HG03520 (cell line): ENCODE measurements around the gene PET100.

Experiments
- ATAC-seq: cut with Tn5 transposase; IDR thresholded peaks from one replicate; pipeline ENCODE4 v1.9.1; 2021; ENCODE audit warnings: mild to moderate bottlenecking, moderate library complexity; ENCODE audit not compliant: unreplicated experiment

The PET100 gene, protein sequence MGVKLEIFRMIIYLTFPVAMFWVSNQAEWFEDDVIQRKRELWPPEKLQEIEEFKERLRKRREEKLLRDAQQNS

DNA sequence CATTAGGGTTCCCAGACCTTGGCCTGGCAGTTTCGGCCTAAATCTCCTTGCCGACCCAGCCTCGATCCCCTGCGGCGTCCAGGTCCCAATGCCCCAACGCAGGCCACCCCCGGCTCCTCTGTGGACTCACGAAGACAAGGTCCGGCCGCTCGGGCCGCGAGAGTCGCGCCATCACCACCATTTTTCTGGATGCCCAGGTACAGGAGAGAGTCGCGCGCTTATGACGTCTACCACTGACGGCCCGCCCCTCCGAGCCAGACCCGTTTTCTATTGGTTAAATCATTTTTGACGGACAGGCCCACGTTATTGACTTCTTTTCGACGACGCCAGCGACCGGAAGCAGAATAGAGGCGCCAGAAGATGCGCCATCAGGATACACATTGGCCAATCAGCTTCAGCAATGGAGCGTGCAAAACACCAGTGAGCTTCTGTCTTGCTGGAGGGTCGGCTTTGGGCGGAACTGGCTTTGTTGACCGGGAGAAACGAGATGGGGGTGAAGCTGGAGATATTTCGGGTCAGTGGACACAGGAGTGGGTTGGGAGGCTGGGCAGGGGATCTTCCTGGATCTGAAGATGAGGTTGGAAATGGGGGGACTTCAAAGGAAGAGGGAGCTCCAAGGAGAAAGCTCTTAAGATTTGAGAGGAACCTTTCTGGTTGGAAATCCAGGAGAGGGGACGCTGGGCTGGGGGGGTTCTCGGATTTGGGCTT lies at the start of gene PET100, which contains the start of gene XAB2:
TSS of gene PET100 (plus strand) at position 447 of the 708 bp plus-strand sequence. CDS start at position 488, 41 bp downstream.
TSS of gene XAB2 (minus strand) at position 199 of the 708 bp plus-strand sequence. CDS start at position 181, 18 bp downstream.
- ATAC-seq: peak; percentile 87

DNA sequence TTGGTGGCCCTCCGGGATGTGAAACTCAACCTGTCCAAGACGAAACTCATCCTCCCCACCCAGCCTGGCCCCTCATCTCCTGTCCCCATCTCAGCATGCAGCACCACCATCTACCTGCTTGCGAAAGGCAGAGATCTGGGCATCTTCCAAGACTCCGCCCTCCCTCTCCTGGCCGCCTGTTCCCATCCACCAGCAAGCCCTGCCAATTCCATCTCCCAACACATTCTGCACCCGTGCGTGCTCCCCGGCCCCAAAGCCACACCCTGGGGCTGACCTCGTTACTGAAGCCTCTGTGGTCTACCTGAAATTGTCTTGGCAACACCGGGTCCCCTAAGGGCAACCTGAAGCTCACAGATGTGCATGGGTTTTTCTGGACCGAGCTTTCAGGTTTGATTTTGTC lies 47.1 kb upstream of the PET100 start:
- ATAC-seq: no peak

DNA sequence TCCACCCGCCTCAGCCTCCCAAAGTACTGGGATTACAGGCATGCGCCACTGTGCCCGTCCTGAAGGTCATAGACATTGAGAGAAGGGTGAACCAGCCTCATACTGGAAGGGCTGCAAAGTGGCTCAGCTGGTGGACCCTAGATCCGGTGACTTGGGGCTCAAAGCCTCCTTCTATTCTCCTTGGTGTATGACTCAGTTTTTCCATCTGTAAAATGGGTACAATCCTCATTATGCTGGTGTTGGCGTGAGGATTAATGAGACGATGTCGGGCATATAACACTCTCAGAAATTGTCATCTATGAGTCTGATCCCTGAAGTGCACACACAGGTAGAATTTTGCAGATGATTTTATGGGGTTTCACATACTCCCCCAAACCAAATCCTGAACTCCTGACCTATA lies 39.8 kb upstream of the PET100 start:
- no peak for ATAC-seq

DNA sequence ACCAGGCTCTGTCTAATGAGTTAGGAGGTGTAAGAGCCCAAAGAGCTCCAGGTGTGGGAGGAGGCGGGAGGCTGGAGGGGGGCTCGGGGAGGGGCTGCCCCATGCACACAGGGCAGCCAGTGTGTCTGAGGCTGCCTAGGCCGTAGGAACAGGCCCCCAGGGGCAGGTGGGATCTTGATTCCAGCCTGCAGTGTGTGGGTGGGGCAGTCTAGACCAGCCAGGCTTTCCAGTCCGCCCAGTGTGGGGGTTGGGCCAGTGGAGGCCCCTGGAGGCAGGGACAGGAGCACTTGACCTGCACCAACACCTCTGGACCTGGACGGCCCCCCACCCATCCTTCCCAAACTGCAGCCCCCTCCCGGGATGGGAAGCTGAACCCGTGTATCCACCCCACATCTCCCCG lies 39.3 kb upstream of the PET100 start:
- no peak for ATAC-seq

- ATAC-seq: no peak
Measured at GRCh38 chr19:7595466-7596133, 34.0 kb upstream of the PET100 start, which contains the start of gene CAMSAP3. Gene CAMSAP3, plus strand, starts transcription at chr19:7595863. Its CDS starts 140 bp downstream, at chr19:7596003.

- ATAC-seq: no peak
Measured at GRCh38 chr19:7596211-7596937, 33.2 kb upstream of the PET100 start.

- ATAC-seq: no peak
Measured at GRCh38 chr19:7597689-7598088, 31.9 kb upstream of the PET100 start.

DNA sequence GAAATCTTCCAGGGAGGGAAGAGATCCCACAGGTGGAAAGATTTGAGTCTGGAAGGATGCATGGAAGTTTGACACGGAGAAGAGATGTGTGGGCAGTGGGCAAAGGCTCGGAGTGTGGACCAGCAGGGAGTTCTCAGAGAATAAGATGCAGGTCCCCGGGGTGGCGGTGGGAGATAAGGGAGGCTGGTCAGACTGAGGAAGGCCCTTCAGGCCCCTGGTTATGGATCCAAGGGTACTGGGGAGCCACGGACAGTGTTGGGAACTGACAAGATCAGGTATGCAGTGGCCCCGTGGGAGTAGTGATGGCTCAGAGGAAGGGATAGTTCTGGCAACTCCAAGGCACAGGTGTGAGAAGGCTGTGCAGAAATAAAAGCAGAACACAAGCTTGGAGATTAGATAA lies 31.4 kb upstream of the PET100 start:
- ATAC-seq: no peak

- no peak for ATAC-seq
Measured at GRCh38 chr19:7600721-7601120, 28.9 kb upstream of the PET100 start.

GRCh38 chr19:7602240-7602934 lies 27.2 kb upstream of the PET100 start:
- no peak for ATAC-seq

- ATAC-seq: no peak
Measured at GRCh38 chr19:7602935-7603497, 26.6 kb upstream of the PET100 start.

GRCh38 chr19:7603919-7604318 lies 25.7 kb upstream of the PET100 start:
- ATAC-seq: no peak

DNA sequence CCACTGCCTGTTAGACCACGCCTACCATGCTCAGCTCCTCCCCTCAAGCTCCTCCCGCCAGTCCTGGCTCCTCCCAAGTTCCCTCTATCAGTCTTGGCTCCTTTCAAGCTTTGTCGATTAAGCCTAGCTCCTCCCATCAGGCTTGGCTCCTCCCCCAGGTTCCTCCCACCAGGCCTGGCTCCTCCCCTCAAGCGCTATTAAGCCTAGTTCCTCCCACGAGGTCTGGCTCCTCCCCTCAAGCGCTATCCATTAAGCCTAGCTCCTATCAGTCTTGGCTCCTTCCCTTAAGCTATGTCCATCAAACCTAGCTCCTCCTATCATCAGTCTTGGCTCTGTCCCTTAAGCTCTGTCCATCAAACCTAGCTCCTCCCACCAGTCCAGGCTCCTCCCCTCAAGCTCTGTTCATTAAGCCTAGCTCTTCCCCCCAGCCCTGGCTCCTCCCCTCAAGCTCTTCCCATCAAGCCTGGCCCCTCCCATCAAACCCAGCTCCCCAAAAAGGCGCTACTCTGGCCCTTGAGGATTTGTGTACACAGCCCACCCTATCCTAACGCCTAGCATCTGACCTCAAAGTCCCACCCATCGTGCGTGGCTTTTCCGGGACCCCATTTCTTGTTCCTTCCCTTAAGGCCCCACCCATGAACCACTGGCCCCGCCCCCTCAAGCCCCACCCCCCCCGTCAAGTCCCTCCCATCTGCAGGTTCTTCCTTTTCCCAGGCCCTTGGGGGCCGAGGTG lies 23.9 kb upstream of the PET100 start:
- ATAC-seq: no peak

- ATAC-seq: no peak
Measured at GRCh38 chr19:7606289-7606688, 23.3 kb upstream of the PET100 start.

- ATAC-seq: no peak
Measured at GRCh38 chr19:7607212-7607873, 22.2 kb upstream of the PET100 start.

GRCh38 chr19:7607874-7608560 lies 21.6 kb upstream of the PET100 start:
- ATAC-seq: no peak

DNA sequence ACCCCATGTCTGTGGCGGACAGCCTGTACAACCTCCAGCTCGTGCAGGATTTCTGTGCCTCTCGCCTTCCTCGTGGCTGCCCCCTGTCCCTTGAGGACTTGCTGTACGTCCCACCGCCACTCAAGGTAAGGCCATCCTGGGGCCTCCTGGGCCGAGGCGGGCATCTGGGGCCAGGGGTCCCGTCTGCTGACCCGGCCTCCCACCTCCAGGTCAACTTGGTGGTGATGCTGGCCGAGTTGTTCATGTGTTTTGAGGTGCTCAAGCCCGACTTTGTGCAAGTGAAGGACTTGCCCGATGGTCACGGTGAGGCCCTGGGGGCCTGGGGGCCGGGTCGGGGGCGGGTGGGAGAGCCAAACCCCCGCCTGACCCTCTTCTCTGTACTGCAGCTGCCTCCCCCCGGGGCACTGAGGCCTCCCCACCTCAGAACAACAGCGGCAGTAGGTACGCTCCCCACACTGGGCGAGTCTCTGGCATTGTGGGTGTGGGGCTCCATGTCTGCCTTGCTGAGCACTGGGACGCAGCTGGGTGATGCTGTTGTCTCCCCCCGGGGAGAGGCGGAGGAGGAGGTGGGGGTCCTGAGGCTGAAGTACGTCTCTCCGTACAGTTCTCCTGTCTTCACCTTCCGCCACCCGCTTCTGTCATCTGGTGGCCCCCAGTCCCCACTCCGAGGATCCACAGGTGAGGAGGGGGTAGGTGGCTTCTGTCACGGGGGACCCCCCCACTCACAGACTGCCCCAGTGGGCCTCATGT lies 18.9 kb upstream of the PET100 start:
- ATAC-seq: no peak
